Lower leg skin (tissue), 3 donors: ENCODE measurements around the gene UNC45B.

Source experiments
- POLR2A ChIP-seq, 2 donors: fragments of 450-650 bp; IDR thresholded peaks; one replicate each; pipeline ENCODE4 v1.6.1; 2016 to 2017; ENCODE audit warnings: antibody characterized with exemption in 2 of 2, mild to moderate bottlenecking in 1 of 2, moderate library complexity in 1 of 2
- TF ChIP-seq, protein P1 (sequence below), 3 donors: fragments of 450-650 bp; IDR thresholded peaks; one replicate each; pipeline ENCODE4 v1.5.1; 2016; ENCODE audit warnings: antibody characterized with exemption in 3 of 3, mild to moderate bottlenecking in 3 of 3, moderate library complexity in 2 of 3

DNA sequence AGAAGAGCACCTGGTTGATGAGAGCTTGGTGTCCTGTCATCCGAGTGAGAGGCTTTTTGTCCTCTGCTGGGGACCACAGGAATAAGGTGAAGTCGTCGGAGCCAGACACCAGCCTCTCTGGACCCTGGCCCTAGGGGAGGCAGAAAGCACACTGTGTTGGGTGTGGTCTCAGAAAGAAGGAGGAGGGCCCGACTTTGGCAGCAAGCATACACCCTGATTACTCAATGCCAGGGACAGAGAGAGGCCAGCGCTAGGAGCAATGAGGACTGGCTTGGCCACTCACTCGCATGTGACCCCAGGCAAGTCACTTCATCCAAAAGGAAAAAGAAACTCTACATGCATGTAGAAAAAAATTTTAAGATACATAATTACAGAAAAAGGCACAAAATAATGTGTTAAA, 12.3 kb upstream of the UNC45B start:
- no peak for TF ChIP-seq POLR2A (IDR thresholded peaks at IDR 0.05)
- TF ChIP-seq, protein P1, sequence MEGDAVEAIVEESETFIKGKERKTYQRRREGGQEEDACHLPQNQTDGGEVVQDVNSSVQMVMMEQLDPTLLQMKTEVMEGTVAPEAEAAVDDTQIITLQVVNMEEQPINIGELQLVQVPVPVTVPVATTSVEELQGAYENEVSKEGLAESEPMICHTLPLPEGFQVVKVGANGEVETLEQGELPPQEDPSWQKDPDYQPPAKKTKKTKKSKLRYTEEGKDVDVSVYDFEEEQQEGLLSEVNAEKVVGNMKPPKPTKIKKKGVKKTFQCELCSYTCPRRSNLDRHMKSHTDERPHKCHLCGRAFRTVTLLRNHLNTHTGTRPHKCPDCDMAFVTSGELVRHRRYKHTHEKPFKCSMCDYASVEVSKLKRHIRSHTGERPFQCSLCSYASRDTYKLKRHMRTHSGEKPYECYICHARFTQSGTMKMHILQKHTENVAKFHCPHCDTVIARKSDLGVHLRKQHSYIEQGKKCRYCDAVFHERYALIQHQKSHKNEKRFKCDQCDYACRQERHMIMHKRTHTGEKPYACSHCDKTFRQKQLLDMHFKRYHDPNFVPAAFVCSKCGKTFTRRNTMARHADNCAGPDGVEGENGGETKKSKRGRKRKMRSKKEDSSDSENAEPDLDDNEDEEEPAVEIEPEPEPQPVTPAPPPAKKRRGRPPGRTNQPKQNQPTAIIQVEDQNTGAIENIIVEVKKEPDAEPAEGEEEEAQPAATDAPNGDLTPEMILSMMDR (IDR thresholded peaks at IDR 0.05), result no peak
